GM23338 (cell line): ENCODE data around the gene DIABLO. TPM values are rescaled to one million over a fixed set of nuclear protein-coding genes. Genes with fewer than 3 reads are reported as not detected.

Experiments used
- ATAC-seq: fragments of 200-7000 bp; cut with Tn5 transposase; 3 replicates; pipeline ENCODE4 v1.9.1; 2020
- DNase-seq: peaks from one replicate; pipeline ENCODE4 v3.0.0-alpha.2; 2015; ENCODE audit warnings: low spot score
- H2AFZ ChIP-seq: fragments of 200-600 bp; sonication (generic); 2 replicates; pipeline ENCODE4 v1.8.0; 2016; ENCODE audit warnings: antibody characterized with exemption, mild to moderate bottlenecking, moderate library complexity
- H3F3A ChIP-seq: fragments of 200-600 bp; sonication (generic); replicated peaks from 2 replicates; pipeline ENCODE4 v1.8.0; 2017; ENCODE audit warnings: antibody characterized with exemption, mixed run types, low read depth
- H3K27ac ChIP-seq: fragments of 200-600 bp; sonication (generic); 2 replicates; pipeline ENCODE4 v1.6.1; 2016; ENCODE audit warnings: low read depth
- H3K27me3 ChIP-seq: fragments of 200-600 bp; sonication (generic); 2 replicates; pipeline ENCODE4 v1.8.0; 2016; ENCODE audit warnings: mild to moderate bottlenecking, mixed run types, moderate library complexity; ENCODE audit not compliant: insufficient read depth
- H3K36me3 ChIP-seq: fragments of 200-600 bp; sonication (generic); 2 replicates; pipeline ENCODE4 v1.8.0; 2016; ENCODE audit warnings: mild to moderate bottlenecking; ENCODE audit not compliant: insufficient read depth
- H3K4me1 ChIP-seq: fragments of 200-600 bp; sonication (generic); 2 replicates; pipeline ENCODE4 v1.8.0; 2016; ENCODE audit warnings: mild to moderate bottlenecking, moderate library complexity; ENCODE audit not compliant: insufficient read depth
- H3K4me2 ChIP-seq: fragments of 200-600 bp; sonication (generic); 2 replicates; pipeline ENCODE4 v1.7.1; 2017; ENCODE audit warnings: mixed run types
- H3K4me3 ChIP-seq: fragments of 200-600 bp; sonication (generic); 2 replicates; pipeline ENCODE4 v1.6.1; 2016; ENCODE audit warnings: mixed run types
- H3K79me2 ChIP-seq: fragments of 200-600 bp; sonication (generic); replicated peaks from 2 replicates; pipeline ENCODE4 v1.8.0; 2017; ENCODE audit warnings: mild to moderate bottlenecking; ENCODE audit not compliant: insufficient read depth
- H3K9me2 ChIP-seq: fragments of 200-600 bp; sonication (generic); 2 replicates; pipeline ENCODE4 v1.8.0; 2017; ENCODE audit not compliant: insufficient read depth
- H4K20me1 ChIP-seq: fragments of 200-600 bp; sonication (generic); replicated peaks from 2 replicates; pipeline ENCODE4 v1.8.0; 2017; ENCODE audit warnings: mild to moderate bottlenecking; ENCODE audit not compliant: insufficient read depth
- H3K27ac Mint-ChIP-seq: 2 replicates; pipeline ENCODE4 v1.8.0; 2020; ENCODE audit warnings: inconsistent platforms, mild to moderate bottlenecking, moderate library complexity, mixed read lengths
- H3K27me3 Mint-ChIP-seq: 3 replicates; pipeline ENCODE4 v1.8.0; 2022; ENCODE audit warnings: low read depth, mild to moderate bottlenecking, moderate library complexity, mixed read lengths, inconsistent platforms; ENCODE audit not compliant: insufficient read depth, poor library complexity
- H3K36me3 Mint-ChIP-seq: 3 replicates; pipeline ENCODE4 v1.8.0; 2021; ENCODE audit warnings: low read depth, mild to moderate bottlenecking, inconsistent platforms, moderate library complexity, mixed read lengths
- H3K4me1 Mint-ChIP-seq: 3 replicates; pipeline ENCODE4 v1.8.0; 2020; ENCODE audit warnings: mild to moderate bottlenecking, inconsistent platforms, mixed read lengths
- H3K4me3 Mint-ChIP-seq: 3 replicates; pipeline ENCODE4 v1.8.0; 2021; ENCODE audit warnings: moderate library complexity, mild to moderate bottlenecking, inconsistent platforms, mixed read lengths
- H3K9me3 Mint-ChIP-seq: 3 replicates; pipeline ENCODE4 v1.8.0; 2020; ENCODE audit warnings: moderate library complexity, mild to moderate bottlenecking, inconsistent platforms, mixed read lengths
- NANOG ChIP-seq: IDR thresholded peaks from 2 replicates; pipeline ENCODE4 v1.6.1; 2016; ENCODE audit warnings: antibody characterized with exemption, borderline replicate concordance
- POLR2AphosphoS5 ChIP-seq: IDR thresholded peaks from 2 replicates; pipeline ENCODE4 v1.6.1; 2016; ENCODE audit warnings: antibody characterized with exemption, low read depth
- STAT1 ChIP-seq: IDR thresholded peaks from one replicate; pipeline ENCODE4 v1.6.1; 2016; ENCODE audit warnings: antibody characterized with exemption; ENCODE audit not compliant: unreplicated experiment
- ZNF331 ChIP-seq: fragments of 250-450 bp; sonication (Bioruptor Pico); IDR thresholded peaks from 2 replicates; pipeline ENCODE4 v1.5.0; 2020; ENCODE audit warnings: low read depth, mild to moderate bottlenecking, moderate library complexity
- polyA plus RNA-seq: library from polyadenylated mRNA; unstranded; fragments of >200 nt; fragmentation: Nextera tagmentation; extraction: Ambion mirVana; gene quantifications from 2 replicates; pipeline ENCODE4 v1.2.1, GENCODE V29; 2016
- total RNA-seq: library from RNA; depleted of rRNA; stranded (reverse); fragments of >200 nt; shearing (Covaris generic); gene quantifications from 2 replicates; pipeline ENCODE4 v1.2.3, GENCODE V29; 2014
- TF ChIP-seq, protein P1 (sequence below), 2 experiments: fragments of 200-600 bp in 1 of 2; sonication (generic) in 1 of 2; conservative IDR thresholded peaks; 2 replicates each; pipeline versions ENCODE4 v1.5.1 to v1.6.1; 2016 to 2017; ENCODE audit warnings: antibody characterized with exemption in 2 of 2, low read depth in 2 of 2, mild to moderate bottlenecking in 2 of 2, moderate library complexity in 1 of 2
- TF ChIP-seq, protein P2 (sequence below): IDR thresholded peaks from one replicate; pipeline ENCODE4 v1.6.1; 2018; ENCODE audit warnings: antibody characterized with exemption; ENCODE audit not compliant: unreplicated experiment
- TF ChIP-seq, protein P3 (sequence below): IDR thresholded peaks from 2 replicates; pipeline ENCODE4 v1.6.1; 2016; ENCODE audit warnings: antibody characterized with exemption

The DIABLO gene
- total and polyA plus RNA-seq, 2 experiments from 2014 or later = 72.0 to 82.7 TPM

- Histone ChIP-seq H3K27me3 (peaks cover 39% of the 10 kb centered on the region), H3K36me3 (no peaks in the 10 kb centered on the region), H3F3A (peaks cover 11% of the 10 kb centered on the region), H3K79me2 (no peaks in the 10 kb centered on the region), H2AFZ (no peak overlapping the region), H3K4me3 (no peak overlapping the region), H3K9me2 (no peaks in the 10 kb centered on the region; the same call in 1 of the 2 replicates), H3K4me1 (peaks cover under 1% of the 10 kb centered on the region; the same call in 1 of the 2 replicates), H3K27ac (no peak overlapping the region), H3K4me2 (no peak overlapping the region), H4K20me1 (peaks cover 8% of the 10 kb centered on the region)
- H3K4me3 Mint-ChIP-seq = no peak overlapping the region
- H3K4me1 Mint-ChIP-seq = peaks cover 9% of the 10 kb centered on the region
- peaks cover 28% of the 10 kb centered on the region for H3K27me3 Mint-ChIP-seq
- H3K36me3 Mint-ChIP-seq = no peaks in the 10 kb centered on the region; the same call in 2 of the 3 replicates
- DNase-seq = peak; percentile 64
- H3K27ac Mint-ChIP-seq = no peak overlapping the region
- peak; percentile 15 for ATAC-seq
- TF ChIP-seq, protein P1, sequence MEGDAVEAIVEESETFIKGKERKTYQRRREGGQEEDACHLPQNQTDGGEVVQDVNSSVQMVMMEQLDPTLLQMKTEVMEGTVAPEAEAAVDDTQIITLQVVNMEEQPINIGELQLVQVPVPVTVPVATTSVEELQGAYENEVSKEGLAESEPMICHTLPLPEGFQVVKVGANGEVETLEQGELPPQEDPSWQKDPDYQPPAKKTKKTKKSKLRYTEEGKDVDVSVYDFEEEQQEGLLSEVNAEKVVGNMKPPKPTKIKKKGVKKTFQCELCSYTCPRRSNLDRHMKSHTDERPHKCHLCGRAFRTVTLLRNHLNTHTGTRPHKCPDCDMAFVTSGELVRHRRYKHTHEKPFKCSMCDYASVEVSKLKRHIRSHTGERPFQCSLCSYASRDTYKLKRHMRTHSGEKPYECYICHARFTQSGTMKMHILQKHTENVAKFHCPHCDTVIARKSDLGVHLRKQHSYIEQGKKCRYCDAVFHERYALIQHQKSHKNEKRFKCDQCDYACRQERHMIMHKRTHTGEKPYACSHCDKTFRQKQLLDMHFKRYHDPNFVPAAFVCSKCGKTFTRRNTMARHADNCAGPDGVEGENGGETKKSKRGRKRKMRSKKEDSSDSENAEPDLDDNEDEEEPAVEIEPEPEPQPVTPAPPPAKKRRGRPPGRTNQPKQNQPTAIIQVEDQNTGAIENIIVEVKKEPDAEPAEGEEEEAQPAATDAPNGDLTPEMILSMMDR (conservative IDR thresholded peaks at IDR 0.05; ENCODE audit: low read depth in 2 of 2) = peak; percentile 26 to 32
- TF ChIP-seq STAT1 = no peak
- H3K9me3 Mint-ChIP-seq = peaks cover 4% of the 10 kb centered on the region; the same call in 1 of the 3 replicates
Observed at GRCh38 chr12:122200541-122201175, 25.2 kb downstream of the DIABLO start.

DNA sequence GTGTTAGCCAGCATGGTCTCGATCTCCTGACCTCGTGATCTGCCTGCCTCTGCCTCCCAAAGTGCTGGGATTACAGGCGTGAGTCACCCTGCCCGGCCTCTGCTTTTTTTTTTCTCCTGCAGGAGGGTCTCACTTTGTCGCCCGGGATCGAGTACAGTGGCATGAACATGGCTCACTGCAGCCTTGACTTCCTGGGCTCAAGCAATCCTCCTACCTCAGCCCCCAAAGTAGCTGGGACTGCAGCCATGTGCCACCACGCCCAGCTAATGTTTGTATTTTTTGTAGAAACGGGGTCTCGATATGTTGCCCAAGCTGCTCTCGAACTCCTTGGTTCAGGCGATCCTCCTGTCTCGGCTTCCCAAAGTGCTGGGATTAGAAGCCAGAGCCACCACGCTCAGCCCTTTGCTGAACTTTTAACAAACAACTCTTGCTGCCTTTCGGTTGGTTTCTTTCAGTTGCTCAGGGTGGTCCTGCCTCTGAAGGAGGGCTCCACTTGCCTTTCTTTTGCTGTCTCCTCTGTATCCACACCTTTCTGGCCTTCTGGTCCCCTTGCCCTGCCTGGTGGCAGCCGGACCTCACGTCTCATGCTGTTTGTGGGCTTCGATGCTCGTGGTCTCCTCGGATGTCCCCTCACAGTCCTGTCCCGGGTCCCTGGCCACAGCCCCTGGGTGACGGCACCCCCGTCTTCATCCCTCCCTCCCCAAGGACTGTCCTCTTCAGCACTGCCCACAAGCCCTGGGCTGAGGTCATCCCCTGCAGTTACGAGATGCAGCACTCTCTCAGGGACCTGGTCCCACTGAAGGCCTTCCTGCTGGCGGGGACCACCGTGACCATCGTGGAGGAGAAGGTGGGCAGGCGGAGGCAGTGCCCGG lies 26.1 kb downstream of the DIABLO start:
- Histone ChIP-seq H3K27ac (no peak overlapping the region), H3K36me3 (no peaks in the 10 kb centered on the region), H3F3A (peaks cover 3% of the 10 kb centered on the region; the same call in 1 of the 2 replicates), H4K20me1 (no peaks in the 10 kb centered on the region), H3K4me2 (no peak overlapping the region), H3K4me1 (no peaks in the 10 kb centered on the region; the same call in 1 of the 2 replicates), H2AFZ (no peak overlapping the region), H3K9me2 (no peaks in the 10 kb centered on the region; the same call in 1 of the 2 replicates), H3K27me3 (peaks cover 29% of the 10 kb centered on the region), H3K79me2 (no peaks in the 10 kb centered on the region), H3K4me3 (no peak overlapping the region)
- DNase-seq (no peak), ATAC-seq (no peak)
- H3K27me3 Mint-ChIP-seq = peaks cover 19% of the 10 kb centered on the region
- peaks cover 5% of the 10 kb centered on the region; the same call in 2 of the 3 replicates for H3K4me1 Mint-ChIP-seq
- H3K4me3 Mint-ChIP-seq = no peak overlapping the region
- peaks cover 7% of the 10 kb centered on the region; the same call in 1 of the 3 replicates for H3K9me3 Mint-ChIP-seq
- no peaks in the 10 kb centered on the region for H3K36me3 Mint-ChIP-seq
- no peak overlapping the region for H3K27ac Mint-ChIP-seq
- no peak for TF ChIP-seq ZNF331 (CRISPR knock-in tag)
- TF ChIP-seq POLR2AphosphoS5 = no peak
- TF ChIP-seq, protein P2, sequence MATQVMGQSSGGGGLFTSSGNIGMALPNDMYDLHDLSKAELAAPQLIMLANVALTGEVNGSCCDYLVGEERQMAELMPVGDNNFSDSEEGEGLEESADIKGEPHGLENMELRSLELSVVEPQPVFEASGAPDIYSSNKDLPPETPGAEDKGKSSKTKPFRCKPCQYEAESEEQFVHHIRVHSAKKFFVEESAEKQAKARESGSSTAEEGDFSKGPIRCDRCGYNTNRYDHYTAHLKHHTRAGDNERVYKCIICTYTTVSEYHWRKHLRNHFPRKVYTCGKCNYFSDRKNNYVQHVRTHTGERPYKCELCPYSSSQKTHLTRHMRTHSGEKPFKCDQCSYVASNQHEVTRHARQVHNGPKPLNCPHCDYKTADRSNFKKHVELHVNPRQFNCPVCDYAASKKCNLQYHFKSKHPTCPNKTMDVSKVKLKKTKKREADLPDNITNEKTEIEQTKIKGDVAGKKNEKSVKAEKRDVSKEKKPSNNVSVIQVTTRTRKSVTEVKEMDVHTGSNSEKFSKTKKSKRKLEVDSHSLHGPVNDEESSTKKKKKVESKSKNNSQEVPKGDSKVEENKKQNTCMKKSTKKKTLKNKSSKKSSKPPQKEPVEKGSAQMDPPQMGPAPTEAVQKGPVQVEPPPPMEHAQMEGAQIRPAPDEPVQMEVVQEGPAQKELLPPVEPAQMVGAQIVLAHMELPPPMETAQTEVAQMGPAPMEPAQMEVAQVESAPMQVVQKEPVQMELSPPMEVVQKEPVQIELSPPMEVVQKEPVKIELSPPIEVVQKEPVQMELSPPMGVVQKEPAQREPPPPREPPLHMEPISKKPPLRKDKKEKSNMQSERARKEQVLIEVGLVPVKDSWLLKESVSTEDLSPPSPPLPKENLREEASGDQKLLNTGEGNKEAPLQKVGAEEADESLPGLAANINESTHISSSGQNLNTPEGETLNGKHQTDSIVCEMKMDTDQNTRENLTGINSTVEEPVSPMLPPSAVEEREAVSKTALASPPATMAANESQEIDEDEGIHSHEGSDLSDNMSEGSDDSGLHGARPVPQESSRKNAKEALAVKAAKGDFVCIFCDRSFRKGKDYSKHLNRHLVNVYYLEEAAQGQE = no peak
- TF ChIP-seq, protein P3, sequence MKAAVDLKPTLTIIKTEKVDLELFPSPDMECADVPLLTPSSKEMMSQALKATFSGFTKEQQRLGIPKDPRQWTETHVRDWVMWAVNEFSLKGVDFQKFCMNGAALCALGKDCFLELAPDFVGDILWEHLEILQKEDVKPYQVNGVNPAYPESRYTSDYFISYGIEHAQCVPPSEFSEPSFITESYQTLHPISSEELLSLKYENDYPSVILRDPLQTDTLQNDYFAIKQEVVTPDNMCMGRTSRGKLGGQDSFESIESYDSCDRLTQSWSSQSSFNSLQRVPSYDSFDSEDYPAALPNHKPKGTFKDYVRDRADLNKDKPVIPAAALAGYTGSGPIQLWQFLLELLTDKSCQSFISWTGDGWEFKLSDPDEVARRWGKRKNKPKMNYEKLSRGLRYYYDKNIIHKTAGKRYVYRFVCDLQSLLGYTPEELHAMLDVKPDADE = no peak
- no peak for TF ChIP-seq NANOG
